Measurements from ENCODE around the gene RBP4.

DNA sequence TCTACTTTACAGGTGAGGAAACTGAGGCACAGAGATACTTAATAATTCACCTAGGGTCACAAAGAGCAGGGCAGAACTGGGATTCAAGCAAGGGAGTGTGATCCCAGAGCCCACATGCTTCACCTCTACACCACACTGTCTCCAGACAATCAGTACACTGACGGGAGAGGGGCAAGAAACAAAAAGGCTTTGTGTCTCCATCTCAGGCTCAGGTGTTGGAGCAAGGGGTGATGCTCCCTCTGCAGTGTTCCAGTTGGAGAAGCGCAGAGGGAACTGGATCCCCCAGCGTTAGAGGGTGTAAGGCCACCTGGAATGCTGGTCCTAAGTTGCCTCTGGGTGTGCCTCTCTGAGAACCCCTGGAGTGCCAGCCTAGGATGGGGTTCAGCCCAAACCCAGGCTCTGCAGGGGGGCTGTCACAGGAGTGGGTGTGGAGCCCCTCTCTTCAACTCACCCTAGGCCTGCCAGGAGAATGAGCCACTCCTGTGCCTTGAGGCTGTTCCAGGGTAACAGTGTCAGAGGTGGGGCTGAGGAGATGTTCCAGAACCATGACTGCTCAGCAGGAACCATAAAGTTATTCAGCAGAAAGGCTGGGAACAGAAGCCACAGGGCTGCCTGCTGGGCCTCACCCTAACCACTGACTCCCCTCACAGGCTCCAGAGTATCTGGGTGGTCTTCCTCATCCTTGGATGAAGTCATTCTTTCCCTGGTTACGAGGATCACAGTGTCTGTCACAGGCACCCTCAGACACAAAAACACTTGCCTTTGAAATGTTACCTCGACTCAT, 5.5 kb downstream of the RBP4 start:
- TF ChIP-seq BHLHE40 (IDR thresholded peaks at IDR 0.05; ENCODE audit: borderline replicate concordance) (no peak), FOXK2 (IDR thresholded peaks at IDR 0.05) (no peak), FOXA1 (IDR thresholded peaks at IDR 0.05) (no peak), SUZ12 (IDR thresholded peaks at IDR 0.05) (no peak), SP1 (IDR thresholded peaks at IDR 0.05) (no peak), TARDBP (IDR thresholded peaks at IDR 0.05) (no peak), LEF1 (IDR thresholded peaks at IDR 0.05; ENCODE audit: borderline replicate concordance) (no peak)
- TF ChIP-seq, protein P1, sequence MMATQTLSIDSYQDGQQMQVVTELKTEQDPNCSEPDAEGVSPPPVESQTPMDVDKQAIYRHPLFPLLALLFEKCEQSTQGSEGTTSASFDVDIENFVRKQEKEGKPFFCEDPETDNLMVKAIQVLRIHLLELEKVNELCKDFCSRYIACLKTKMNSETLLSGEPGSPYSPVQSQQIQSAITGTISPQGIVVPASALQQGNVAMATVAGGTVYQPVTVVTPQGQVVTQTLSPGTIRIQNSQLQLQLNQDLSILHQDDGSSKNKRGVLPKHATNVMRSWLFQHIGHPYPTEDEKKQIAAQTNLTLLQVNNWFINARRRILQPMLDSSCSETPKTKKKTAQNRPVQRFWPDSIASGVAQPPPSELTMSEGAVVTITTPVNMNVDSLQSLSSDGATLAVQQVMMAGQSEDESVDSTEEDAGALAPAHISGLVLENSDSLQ (IDR thresholded peaks at IDR 0.05), result no peak

Data from HEK293T (cell line).